ENCODE data around the gene CPT1B. TPM values are rescaled to one million over a fixed set of nuclear protein-coding genes. Genes with fewer than 3 reads are reported as not detected.
A peak's percentile ranks its signal among the peaks of the same experiment; 100 is the strongest.

CPT1B gene
- total RNA-seq, 2 donors from 2014 or later = 83.5 to 105 TPM

GRCh38 chr22:50602338-50602700, 24.1 kb upstream of the CPT1B start:
- Mint-ChIP-seq H3K27ac (no peak overlapping the region), H3K36me3 (ENCODE audit: low read depth) (no peaks in the 10 kb centered on the region), H3K4me1 (no peaks in the 10 kb centered on the region), H3K27me3 (ENCODE audit: insufficient read depth) (peaks cover 89% of the 10 kb centered on the region), H3K9me3 (no peaks in the 10 kb centered on the region), H3K4me3 (peak overlapping the region; percentile 46)
- Histone ChIP-seq H3K27me3 (ENCODE audit: control insufficient read depth, insufficient read depth, low read length, poor library complexity, severe bottlenecking) (peaks cover 91% of the 10 kb centered on the region), H3K9me3 (ENCODE audit: control insufficient read depth, low read length) (no peaks in the 10 kb centered on the region), H3K4me1 (ENCODE audit: control insufficient read depth, insufficient read depth, low read length) (no peaks in the 10 kb centered on the region), H3K9ac (ENCODE audit: extremely low read depth, low read length, poor library complexity, severe bottlenecking) (no peak overlapping the region), H3K27ac (ENCODE audit: low read depth, low read length) (no peak overlapping the region), H3K4me3 (ENCODE audit: low read length) (no peak overlapping the region), H3K36me3 (ENCODE audit: control insufficient read depth, insufficient read depth, low read length) (no peaks in the 10 kb centered on the region)
- TF ChIP-seq, protein P1, sequence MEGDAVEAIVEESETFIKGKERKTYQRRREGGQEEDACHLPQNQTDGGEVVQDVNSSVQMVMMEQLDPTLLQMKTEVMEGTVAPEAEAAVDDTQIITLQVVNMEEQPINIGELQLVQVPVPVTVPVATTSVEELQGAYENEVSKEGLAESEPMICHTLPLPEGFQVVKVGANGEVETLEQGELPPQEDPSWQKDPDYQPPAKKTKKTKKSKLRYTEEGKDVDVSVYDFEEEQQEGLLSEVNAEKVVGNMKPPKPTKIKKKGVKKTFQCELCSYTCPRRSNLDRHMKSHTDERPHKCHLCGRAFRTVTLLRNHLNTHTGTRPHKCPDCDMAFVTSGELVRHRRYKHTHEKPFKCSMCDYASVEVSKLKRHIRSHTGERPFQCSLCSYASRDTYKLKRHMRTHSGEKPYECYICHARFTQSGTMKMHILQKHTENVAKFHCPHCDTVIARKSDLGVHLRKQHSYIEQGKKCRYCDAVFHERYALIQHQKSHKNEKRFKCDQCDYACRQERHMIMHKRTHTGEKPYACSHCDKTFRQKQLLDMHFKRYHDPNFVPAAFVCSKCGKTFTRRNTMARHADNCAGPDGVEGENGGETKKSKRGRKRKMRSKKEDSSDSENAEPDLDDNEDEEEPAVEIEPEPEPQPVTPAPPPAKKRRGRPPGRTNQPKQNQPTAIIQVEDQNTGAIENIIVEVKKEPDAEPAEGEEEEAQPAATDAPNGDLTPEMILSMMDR (conservative IDR thresholded peaks at IDR 0.05) = no peak
- DNase-seq = no peak
- WGBS, 2 experiments (ENCODE audit: insufficient coverage in 1 of 2, insufficient read length in 1 of 2) = 45 to 46% methylated on average over 2 of the region's 2 CpGs

- H3K9me3 ChIP-seq (ENCODE audit: control insufficient read depth, low read length) = no peaks in the 10 kb centered on the region
- H3K27me3 ChIP-seq (ENCODE audit: control insufficient read depth, insufficient read depth, low read length, poor library complexity, severe bottlenecking) = peaks cover 91% of the 10 kb centered on the region
- no peaks in the 10 kb centered on the region for H3K36me3 Mint-ChIP-seq (ENCODE audit: low read depth)
- TF ChIP-seq, protein P1 (conservative IDR thresholded peaks at IDR 0.05) = no peak
- no peaks in the 10 kb centered on the region for H3K4me1 Mint-ChIP-seq
- no peak overlapping the region for H3K27ac Mint-ChIP-seq
- H3K9me3 Mint-ChIP-seq = no peaks in the 10 kb centered on the region
- no peak overlapping the region for H3K9ac ChIP-seq (ENCODE audit: extremely low read depth, low read length, poor library complexity, severe bottlenecking)
- H3K27ac ChIP-seq (ENCODE audit: low read depth, low read length) = no peak overlapping the region
- no peaks in the 10 kb centered on the region for H3K4me1 ChIP-seq (ENCODE audit: control insufficient read depth, insufficient read depth, low read length)
- 53 to 68% methylated on average over 5 to 12 of the region's 12 CpGs for whole genome bisulfite sequencing, 2 experiments (ENCODE audit: insufficient coverage in 1 of 2, insufficient read length in 1 of 2)
- no peak overlapping the region for H3K4me3 ChIP-seq (ENCODE audit: low read length)
- peak overlapping the region; percentile 46 for H3K4me3 Mint-ChIP-seq
- H3K27me3 Mint-ChIP-seq (ENCODE audit: insufficient read depth) = peaks cover 89% of the 10 kb centered on the region
- DNase-seq = no peak
- H3K36me3 ChIP-seq (ENCODE audit: control insufficient read depth, insufficient read depth, low read length) = no peaks in the 10 kb centered on the region
Measured at GRCh38 chr22:50601669-50602337, 23.6 kb upstream of the CPT1B start.

DNA sequence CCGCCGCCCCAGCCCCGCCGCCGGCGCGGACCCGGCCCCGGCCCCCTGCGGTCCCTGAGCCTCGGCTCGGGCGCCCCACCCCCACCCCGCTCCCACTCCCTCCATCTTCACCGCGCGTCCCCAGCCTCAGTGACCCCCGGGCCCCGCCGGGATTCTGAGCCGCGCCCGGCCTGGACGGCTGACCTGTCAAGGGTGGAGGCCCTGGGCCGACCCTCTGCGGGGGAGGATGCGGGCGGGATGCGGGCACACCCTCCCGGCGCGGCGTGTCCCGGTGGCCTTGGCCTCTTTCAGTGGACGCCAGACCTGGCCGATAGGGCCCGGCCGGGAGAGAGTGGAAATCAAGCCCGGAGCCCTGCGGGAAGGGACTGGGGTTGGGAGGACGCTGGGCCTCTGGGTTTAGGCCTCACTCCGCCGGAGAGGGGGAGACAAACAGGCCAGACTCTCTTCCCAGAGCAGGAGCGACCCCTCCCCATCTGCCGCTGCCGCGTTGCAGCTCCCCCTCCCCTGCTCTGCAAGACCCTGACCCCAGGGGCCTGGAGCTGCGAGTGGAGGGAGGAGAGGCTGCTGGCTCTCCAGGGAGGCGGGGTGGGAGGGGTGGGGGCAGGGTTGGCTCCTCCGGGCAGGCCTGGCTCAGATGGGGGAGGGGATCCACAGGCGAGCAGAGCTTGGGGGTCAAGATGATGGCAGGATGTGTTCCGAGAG, 22.9 kb upstream of the CPT1B start:
- no peaks in the 10 kb centered on the region for H3K9me3 Mint-ChIP-seq
- no peak overlapping the region for H3K4me3 ChIP-seq (ENCODE audit: low read length)
- TF ChIP-seq, protein P1 (conservative IDR thresholded peaks at IDR 0.05) = no peak
- no peak overlapping the region for H3K27ac Mint-ChIP-seq
- no peaks in the 10 kb centered on the region for H3K4me1 ChIP-seq (ENCODE audit: control insufficient read depth, insufficient read depth, low read length)
- H3K27me3 ChIP-seq (ENCODE audit: control insufficient read depth, insufficient read depth, low read length, poor library complexity, severe bottlenecking) = peaks cover 91% of the 10 kb centered on the region
- no peaks in the 10 kb centered on the region for H3K9me3 ChIP-seq (ENCODE audit: control insufficient read depth, low read length)
- peak overlapping the region; percentile 32 for H3K27ac ChIP-seq (ENCODE audit: low read depth, low read length)
- no peaks in the 10 kb centered on the region for H3K36me3 Mint-ChIP-seq (ENCODE audit: low read depth)
- peak; percentile 55 for DNase-seq
- H3K36me3 ChIP-seq (ENCODE audit: control insufficient read depth, insufficient read depth, low read length) = no peaks in the 10 kb centered on the region
- H3K4me1 Mint-ChIP-seq = no peaks in the 10 kb centered on the region
- no peak overlapping the region for H3K9ac ChIP-seq (ENCODE audit: extremely low read depth, low read length, poor library complexity, severe bottlenecking)
- H3K27me3 Mint-ChIP-seq (ENCODE audit: insufficient read depth) = peaks cover 89% of the 10 kb centered on the region
- peak overlapping the region; percentile 46 for H3K4me3 Mint-ChIP-seq
- WGBS, 2 experiments (ENCODE audit: insufficient coverage in 1 of 2, insufficient read length in 1 of 2) = 14 to 18% methylated on average over 9 to 40 of the region's 52 CpGs

All from endodermal cell (in vitro differentiated cells).